Measurements from ENCODE around the gene CARM1.
"Not testable (repeated sequence)": the region's sequence is repeated elsewhere in the genome, so short reads cannot be mapped to it uniquely, and the experiment has no call there.

The CARM1 gene

GRCh38 chr19:10870955-10871603, at the start of gene CARM1:
Gene CARM1 (plus strand): TSS chr19:10871553. CDS start chr19:10871703, 150 bp downstream.
- DNase-seq, result peak; percentile 97 to 99

- DNase-seq, result no peak
Measured at GRCh38 chr19:10823690-10824089, 47.7 kb upstream of the CARM1 start.

GRCh38 chr19:10826231-10826630, 45.1 kb upstream of the CARM1 start:
- DNase-seq, result peak; percentile 37 to 53

- no peak for DNase-seq
Measured at GRCh38 chr19:10826846-10827245, 44.5 kb upstream of the CARM1 start.

- DNase-seq, result no peak
Measured at GRCh38 chr19:10828981-10829821, 42.2 kb upstream of the CARM1 start.

- no peak for DNase-seq
Measured at GRCh38 chr19:10829967-10830366, 41.4 kb upstream of the CARM1 start.

- DNase-seq, result no peak
Measured at GRCh38 chr19:10830370-10830769, 41.0 kb upstream of the CARM1 start.

GRCh38 chr19:10830931-10831779, 40.2 kb upstream of the CARM1 start:
- DNase-seq, result no peak

GRCh38 chr19:10831987-10832938, 39.1 kb upstream of the CARM1 start:
- DNase-seq, result no peak

GRCh38 chr19:10832939-10833296, 38.4 kb upstream of the CARM1 start:
- no peak for DNase-seq

GRCh38 chr19:10835089-10835753, 36.1 kb upstream of the CARM1 start:
- no peak for DNase-seq

GRCh38 chr19:10835754-10836478, 35.4 kb upstream of the CARM1 start, which contains the start of gene TMED1:
Gene TMED1 (minus strand): TSS chr19:10836212. CDS start chr19:10836191, 21 bp downstream.
- DNase-seq, result peak; percentile 99 to 100

- peak in 1 of 2 donors; percentile 80 for DNase-seq
Measured at GRCh38 chr19:10836479-10837330, 34.6 kb upstream of the CARM1 start.

- not testable (repeated sequence) for DNase-seq
Measured at GRCh38 chr19:10837649-10838048, 33.7 kb upstream of the CARM1 start.

- no peak for DNase-seq
Measured at GRCh38 chr19:10838377-10838776, 33.0 kb upstream of the CARM1 start.

GRCh38 chr19:10839114-10840050, 32.0 kb upstream of the CARM1 start:
- DNase-seq, result no peak

- no peak for DNase-seq
Measured at GRCh38 chr19:10842788-10843187, 28.6 kb upstream of the CARM1 start.

GRCh38 chr19:10846500-10847202, 24.7 kb upstream of the CARM1 start:
- DNase-seq, result no peak

Data from inflammatory macrophage treated with lipopolysaccharide for 1 hour (primary cell).